Keratinocyte (primary cell): ENCODE data around the gene PSME4. TPM values are rescaled to one million over a fixed set of nuclear protein-coding genes. Genes with fewer than 3 reads are reported as not detected.

Source experiments
- DNase-seq: peaks from one replicate; pipeline ENCODE4 v3.0.0-alpha.2; 2011; ENCODE audit warnings: low read depth, missing footprints, low spot score
- FAIRE-seq: peaks from 2 replicates; lab custom pipeline; 2011; peaks lifted over from hg19 to GRCh38; lab: Jason Lieb, UNC
- H2AFZ ChIP-seq: 2 replicates; pipeline ENCODE4 v1.6.0; 2012; ENCODE audit warnings: low read length, control low read depth, inconsistent platforms; ENCODE audit not compliant: control insufficient read depth
- H3K27ac ChIP-seq: 2 replicates; pipeline ENCODE4 v1.5.1; 2011; ENCODE audit warnings: low read length; ENCODE audit not compliant: control insufficient read depth, insufficient read depth
- H3K27me3 ChIP-seq: 3 replicates; pipeline ENCODE4 v1.6.0; 2011; ENCODE audit warnings: low read length; ENCODE audit not compliant: control insufficient read depth, insufficient read depth; ENCODE audit errors: extremely low read depth
- H3K36me3 ChIP-seq, 2 experiments: 2 replicates in 1 of 2; 3 replicates in 1 of 2; pipeline ENCODE4 v1.5.1; 2011; ENCODE audit warnings: low read length in 2 of 2, mild to moderate bottlenecking in 1 of 2; ENCODE audit not compliant: control insufficient read depth in 2 of 2, insufficient read depth in 2 of 2; ENCODE audit errors: extremely low read depth in 1 of 2
- H3K4me1 ChIP-seq: 3 replicates; pipeline ENCODE4 v1.5.1; 2011; ENCODE audit warnings: low read length; ENCODE audit not compliant: control insufficient read depth, insufficient read depth; ENCODE audit errors: extremely low read depth
- H3K4me2 ChIP-seq: 3 replicates; pipeline ENCODE4 v1.6.0; 2011; ENCODE audit warnings: low read depth, low read length; ENCODE audit not compliant: control insufficient read depth, insufficient read depth; ENCODE audit errors: extremely low read depth
- H3K4me3 ChIP-seq, 3 experiments: fragments of 200-600 bp in 1 of 3; sonication (generic) in 1 of 3; 2 replicates in 2 of 3; 3 replicates in 1 of 3; pipeline ENCODE4 v1.5.1; 2011 to 2016; ENCODE audit warnings: low read length in 3 of 3, mild to moderate bottlenecking in 3 of 3, control low read depth in 2 of 3, inconsistent platforms in 1 of 3, low read depth in 1 of 3, mixed read lengths in 1 of 3, mixed run types in 1 of 3, moderate library complexity in 1 of 3; ENCODE audit not compliant: control insufficient read depth in 2 of 3, insufficient read depth in 2 of 3; ENCODE audit errors: extremely low read depth in 1 of 3
- H3K79me2 ChIP-seq: 2 replicates; pipeline ENCODE4 v1.6.0; 2012; ENCODE audit warnings: low read length; ENCODE audit not compliant: control insufficient read depth, insufficient read depth
- H3K9ac ChIP-seq: 3 replicates; pipeline ENCODE4 v1.6.0; 2011; ENCODE audit warnings: low read length; ENCODE audit not compliant: control insufficient read depth, insufficient read depth; ENCODE audit errors: extremely low read depth
- H3K9me1 ChIP-seq: 3 replicates; pipeline ENCODE4 v1.6.0; 2011; ENCODE audit warnings: low read length; ENCODE audit not compliant: control insufficient read depth, insufficient read depth; ENCODE audit errors: extremely low read depth
- H3K9me3 ChIP-seq: 2 replicates; pipeline ENCODE4 v1.5.1; 2012; ENCODE audit warnings: low read depth, low read length; ENCODE audit not compliant: control insufficient read depth
- H4K20me1 ChIP-seq: 3 replicates; pipeline ENCODE4 v1.6.0; 2011; ENCODE audit warnings: low read length; ENCODE audit not compliant: control insufficient read depth, insufficient read depth; ENCODE audit errors: extremely low read depth
- CTCF ChIP-seq, 3 experiments: IDR thresholded peaks in 1 of 3; conservative IDR thresholded peaks in 1 of 3; optimal IDR thresholded peaks in 1 of 3; 2 replicates in 2 of 3; 3 replicates in 1 of 3; pipeline versions ENCODE3 to v1.5.1; 2011; ENCODE audit warnings: low read length in 3 of 3, mild to moderate bottlenecking in 3 of 3, moderate library complexity in 2 of 3, control low read depth in 1 of 3, inconsistent platforms in 1 of 3; ENCODE audit not compliant: insufficient read depth in 2 of 3; ENCODE audit errors: extremely low read depth in 1 of 3
- EZH2 ChIP-seq: IDR thresholded peaks from one replicate; pipeline ENCODE4 v1.6.1; 2012; ENCODE audit warnings: inconsistent platforms, mild to moderate bottlenecking, low read length, moderate library complexity
- dilution Hi-C: fragments of 300-500 bp; cut with MboI; formaldehyde crosslinking; loops from one replicate; pipeline ENCODE4 v1.7.0; 2020; ENCODE audit warnings: low sequenced_read_pairs; ENCODE audit not compliant: extremely low pct_ligation_motif_present
- polyA plus RNA-seq, 5 experiments: library from polyadenylated mRNA; depleted of rRNA in 3 of 5; stranded (reverse) in 3 of 5; stranded (forward) in 1 of 5; unstranded in 1 of 5; fragments of >200 nt; gene quantifications; 1 replicate in 1 of 5; 2 replicates in 3 of 5; 3 replicates in 1 of 5; pipeline versions ENCODE4 v1.2.1 to v1.2.3, GENCODE V29; 2011 to 2012; ENCODE audit warnings: missing spikeins in 2 of 5, low read depth in 1 of 5, low replicate concordance in 1 of 5

PSME4 gene
- polyA plus RNA-seq, 1 donor (not counting 4 experiments of a cell fraction or from before 2014, with no cell fraction given) = 59.4 TPM

- H3K9me3 ChIP-seq = no peaks in the 10 kb centered on the region
- no peaks in the 10 kb centered on the region for H3K4me1 ChIP-seq
- no peak overlapping the region for H3K27ac ChIP-seq
- DNase-seq (no peak), FAIRE-seq (no peak)
- no peak overlapping the region for H3K4me3 ChIP-seq
- H2AFZ ChIP-seq = no peak overlapping the region
- H3K27me3 ChIP-seq = no peaks in the 10 kb centered on the region
- peaks cover 0 to 3% of the 10 kb centered on the region in 2 experiments for H3K36me3 ChIP-seq
- H3K9me1 ChIP-seq = no peaks in the 10 kb centered on the region
- no peaks in the 10 kb centered on the region for H4K20me1 ChIP-seq
- H3K4me2 ChIP-seq = no peak overlapping the region
- dilution Hi-C loops = no loop called here
- no peak for TF ChIP-seq EZH2
- no peak for TF ChIP-seq CTCF (optimal IDR thresholded peaks at IDR 0.05 in 1 of 3, IDR thresholded peaks at IDR 0.05 in 1 of 3, conservative IDR thresholded peaks at IDR 0.05 in 1 of 3; ENCODE audit: extremely low read depth in 1 of 3, insufficient read depth in 2 of 3, low read length in 3 of 3)
- no peaks in the 10 kb centered on the region for H3K79me2 ChIP-seq
- no peak overlapping the region for H3K9ac ChIP-seq
Observed at GRCh38 chr2:53987336-53987921, 16.6 kb upstream of the PSME4 start.

GRCh38 chr2:53985646-53986045 is 14.9 kb upstream of the PSME4 start:
- H3K27me3 ChIP-seq = no peaks in the 10 kb centered on the region
- H3K27ac ChIP-seq = no peak overlapping the region
- H3K9ac ChIP-seq = no peak overlapping the region
- H3K4me3 ChIP-seq = no peak overlapping the region
- TF ChIP-seq EZH2 = no peak
- TF ChIP-seq CTCF (optimal IDR thresholded peaks at IDR 0.05 in 1 of 3, IDR thresholded peaks at IDR 0.05 in 1 of 3, conservative IDR thresholded peaks at IDR 0.05 in 1 of 3; ENCODE audit: extremely low read depth in 1 of 3, insufficient read depth in 2 of 3, low read length in 3 of 3) = no peak
- dilution Hi-C loops = no loop called here
- no peak for FAIRE-seq
- no peak for DNase-seq
- no peak overlapping the region for H2AFZ ChIP-seq
- no peaks in the 10 kb centered on the region for H3K79me2 ChIP-seq
- no peaks in the 10 kb centered on the region for H3K4me1 ChIP-seq
- H3K9me1 ChIP-seq = no peaks in the 10 kb centered on the region
- H4K20me1 ChIP-seq = no peaks in the 10 kb centered on the region
- H3K4me2 ChIP-seq = no peak overlapping the region
- no peaks in the 10 kb centered on the region for H3K9me3 ChIP-seq
- H3K36me3 ChIP-seq = peaks cover 0 to 3% of the 10 kb centered on the region in 2 experiments
